AG04449 (cell line): Measurements from ENCODE around the gene KCNG3.
"Not testable (repeated sequence)": the region's sequence is repeated elsewhere in the genome, so short reads cannot be mapped to it uniquely, and the experiment has no call there.

Experiments
- CTCF ChIA-PET: fragments of 350-600 bp; formaldehyde crosslinking; extraction: SDS; loops from one replicate; lab custom pipeline; 2021; ENCODE audit warnings: antibody characterized with exemption; lab: Yijun Ruan, JAX
- POLR2A ChIA-PET: fragments of 400-600, 350-600 bp; formaldehyde crosslinking; extraction: SDS; loops from one replicate; lab custom pipeline; 2020; ENCODE audit warnings: antibody characterized with exemption, inconsistent platforms; lab: Yijun Ruan, JAX
- DNase-seq: peaks from one replicate; pipeline ENCODE4 v3.0.0-alpha.2; 2010; ENCODE audit warnings: low read depth, low spot score
- H3K4me3 ChIP-seq: 2 replicates; pipeline ENCODE4 v1.5.1; 2011; ENCODE audit warnings: low read depth, mild to moderate bottlenecking, control low read depth, low read length
- CTCF ChIP-seq: IDR thresholded peaks from one replicate; pipeline ENCODE4 v1.5.1; 2011; ENCODE audit warnings: mild to moderate bottlenecking, moderate library complexity, low read length, control low read depth, inconsistent platforms; ENCODE audit not compliant: insufficient read depth; ENCODE audit errors: missing control alignments

KCNG3 gene

GRCh38 chr2:42401773-42402172 is 92.0 kb downstream of the KCNG3 start:
- ChIA-PET CTCF (no interaction called here), POLR2A (no interaction called here)
- DNase-seq = no peak
- no peak for TF ChIP-seq CTCF
- H3K4me3 ChIP-seq = no peak overlapping the region

DNA sequence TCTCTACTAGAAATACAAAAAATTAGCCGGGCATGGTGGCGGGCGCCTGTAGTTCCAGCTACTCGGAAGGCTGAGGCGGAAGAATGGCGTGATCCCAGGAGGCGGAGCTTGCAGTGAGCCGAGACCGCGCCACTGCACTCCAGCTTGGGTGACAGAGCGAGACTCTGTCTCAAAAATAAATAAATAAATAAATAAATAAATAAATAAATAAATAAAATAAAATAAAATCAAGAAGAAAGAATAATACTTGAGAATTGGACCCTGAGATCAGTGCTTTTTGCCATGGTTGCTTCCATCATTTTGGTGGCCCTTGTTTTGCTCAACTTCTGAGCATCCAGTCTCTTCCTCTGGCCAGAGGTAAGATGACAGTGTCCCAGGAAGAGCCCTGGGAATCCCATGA is 95.7 kb downstream of the KCNG3 start:
- POLR2A ChIA-PET, DNase-seq, CTCF ChIA-PET, H3K4me3 ChIP-seq: not testable (repeated sequence)

DNA sequence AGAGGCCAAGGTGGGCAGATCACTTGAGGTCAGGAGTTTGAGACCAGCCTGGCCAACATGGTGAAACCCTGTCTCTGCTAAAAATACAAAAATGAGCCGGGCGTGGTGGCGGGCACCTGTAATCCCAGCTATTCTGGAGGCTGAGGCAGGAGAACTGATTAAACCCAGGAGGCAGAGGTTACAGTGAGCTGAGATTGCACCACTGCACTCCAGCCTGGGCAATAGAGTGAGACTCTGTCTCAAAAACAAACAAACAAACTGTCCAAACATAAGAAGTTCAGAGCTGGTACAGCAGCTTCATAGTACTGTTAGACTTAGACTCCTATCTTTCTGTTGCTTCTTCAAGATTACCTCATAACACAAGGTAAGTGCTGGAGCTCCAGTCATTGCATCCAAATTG is 100.5 kb downstream of the KCNG3 start:
- DNase-seq, H3K4me3 ChIP-seq, POLR2A ChIA-PET, CTCF ChIA-PET: not testable (repeated sequence)

DNA sequence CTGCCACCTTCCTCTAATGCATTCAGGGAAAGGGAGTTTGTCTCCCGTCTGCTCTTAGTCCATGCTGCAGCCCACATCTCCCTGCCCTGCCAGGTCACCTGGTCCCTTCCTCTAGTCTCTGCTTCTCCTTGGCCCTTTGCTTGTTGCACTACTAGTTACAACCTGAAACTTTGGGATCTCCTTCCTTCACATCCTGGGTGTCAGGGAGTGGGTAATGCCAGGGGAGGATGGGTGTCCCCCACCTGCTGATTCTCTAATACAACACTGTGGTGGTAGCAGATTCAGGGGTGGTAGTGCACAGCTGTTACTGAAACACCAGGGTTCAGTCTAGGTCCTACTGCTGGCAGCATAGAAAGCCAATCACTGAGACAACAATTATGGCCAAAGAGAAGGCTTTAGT is 101.6 kb downstream of the KCNG3 start:
- no peak for DNase-seq
- H3K4me3 ChIP-seq = no peak overlapping the region
- no peak for TF ChIP-seq CTCF
- POLR2A ChIA-PET = no interaction called here
- CTCF ChIA-PET = no interaction called here
